ENCODE data around the gene CD93.

Gene CD93

GRCh38 chr20:23120936-23121750, 35.0 kb upstream of the CD93 start:
- in situ Hi-C loops (cut with MboI; ENCODE audit: low sequenced_read_pairs) = no loop called here

GRCh38 chr20:23120261-23120660, 34.1 kb upstream of the CD93 start:
- in situ Hi-C loops (cut with MboI; ENCODE audit: low sequenced_read_pairs) = no loop called here

- in situ Hi-C loops (cut with MboI; ENCODE audit: low sequenced_read_pairs) = no loop called here
Observed at GRCh38 chr20:23119456-23120216, 33.5 kb upstream of the CD93 start.

GRCh38 chr20:23118766-23119165, 32.6 kb upstream of the CD93 start:
- in situ Hi-C loops (cut with MboI; ENCODE audit: low sequenced_read_pairs) = no loop called here

GRCh38 chr20:23118144-23118543, 32.0 kb upstream of the CD93 start:
- in situ Hi-C loops (cut with MboI; ENCODE audit: low sequenced_read_pairs) = no loop called here

GRCh38 chr20:23117738-23118137, 31.6 kb upstream of the CD93 start:
- in situ Hi-C loops (cut with MboI; ENCODE audit: low sequenced_read_pairs) = no loop called here

GRCh38 chr20:23116311-23117089, 30.4 kb upstream of the CD93 start:
- in situ Hi-C loops (cut with MboI; ENCODE audit: low sequenced_read_pairs) = no loop called here

GRCh38 chr20:23115822-23116221, 29.7 kb upstream of the CD93 start:
- in situ Hi-C loops (cut with MboI; ENCODE audit: low sequenced_read_pairs) = no loop called here

- in situ Hi-C loops (cut with MboI; ENCODE audit: low sequenced_read_pairs) = no loop called here
Observed at GRCh38 chr20:23114448-23115082, 28.4 kb upstream of the CD93 start.

- in situ Hi-C loops (cut with MboI; ENCODE audit: low sequenced_read_pairs) = no loop called here
Observed at GRCh38 chr20:23114018-23114417, 27.9 kb upstream of the CD93 start.

- in situ Hi-C loops (cut with MboI; ENCODE audit: low sequenced_read_pairs) = no loop called here
Observed at GRCh38 chr20:23112595-23112994, 26.5 kb upstream of the CD93 start.

GRCh38 chr20:23111944-23112342, 25.8 kb upstream of the CD93 start:
- in situ Hi-C loops (cut with MboI; ENCODE audit: low sequenced_read_pairs) = no loop called here

GRCh38 chr20:23111307-23111943, 25.3 kb upstream of the CD93 start:
- in situ Hi-C loops (cut with MboI; ENCODE audit: low sequenced_read_pairs) = no loop called here

- in situ Hi-C loops (cut with MboI; ENCODE audit: low sequenced_read_pairs) = no loop called here
Observed at GRCh38 chr20:23108871-23109270, 22.7 kb upstream of the CD93 start.

- in situ Hi-C loops (cut with MboI; ENCODE audit: low sequenced_read_pairs) = no loop called here
Observed at GRCh38 chr20:23107466-23107865, 21.3 kb upstream of the CD93 start.

GRCh38 chr20:23106271-23106851, 20.2 kb upstream of the CD93 start:
- in situ Hi-C loops (cut with MboI; ENCODE audit: low sequenced_read_pairs) = no loop called here

- in situ Hi-C loops (cut with MboI; ENCODE audit: low sequenced_read_pairs) = no loop called here
Observed at GRCh38 chr20:23105193-23105592, 19.1 kb upstream of the CD93 start.

- in situ Hi-C loops (cut with MboI; ENCODE audit: low sequenced_read_pairs) = no loop called here
Observed at GRCh38 chr20:23103284-23104018, 17.3 kb upstream of the CD93 start.

- in situ Hi-C loops (cut with MboI; ENCODE audit: low sequenced_read_pairs) = no loop called here
Observed at GRCh38 chr20:23101696-23102406, 15.7 kb upstream of the CD93 start.
